Measurements from ENCODE around the gene NEDD4L.
A peak's percentile ranks its signal among the peaks of the same experiment; 100 is the strongest.

Gene NEDD4L

GRCh38 chr18:58300867-58301266, 256.8 kb downstream of the NEDD4L start:
- no peak for DNase-seq

GRCh38 chr18:58302811-58303210, 258.8 kb downstream of the NEDD4L start:
- DNase-seq, result no peak

GRCh38 chr18:58303363-58303762, 259.3 kb downstream of the NEDD4L start:
- DNase-seq, result peak; percentile 28

- no peak for DNase-seq
Observed at GRCh38 chr18:58305792-58306191, 261.8 kb downstream of the NEDD4L start.

GRCh38 chr18:58307441-58307840, 263.4 kb downstream of the NEDD4L start:
- DNase-seq, result no peak

GRCh38 chr18:58308463-58308862, 264.4 kb downstream of the NEDD4L start:
- DNase-seq, result no peak

GRCh38 chr18:58309099-58309498, 265.1 kb downstream of the NEDD4L start:
- no peak for DNase-seq

- DNase-seq, result no peak
Observed at GRCh38 chr18:58309610-58310239, 265.7 kb downstream of the NEDD4L start.

GRCh38 chr18:58310517-58310916, 266.5 kb downstream of the NEDD4L start:
- DNase-seq, result peak; percentile 63

- no peak for DNase-seq
Observed at GRCh38 chr18:58311390-58311789, 267.4 kb downstream of the NEDD4L start.

GRCh38 chr18:58313491-58314032, 269.5 kb downstream of the NEDD4L start:
- no peak for DNase-seq

- DNase-seq, result no peak
Observed at GRCh38 chr18:58314284-58314683, 270.3 kb downstream of the NEDD4L start.

GRCh38 chr18:58315041-58315440, 271.0 kb downstream of the NEDD4L start:
- DNase-seq, result no peak

- DNase-seq, result no peak
Observed at GRCh38 chr18:58315739-58316215, 271.8 kb downstream of the NEDD4L start.

- DNase-seq, result peak; percentile 40
Observed at GRCh38 chr18:58316396-58317342, 272.6 kb downstream of the NEDD4L start.

- no peak for DNase-seq
Observed at GRCh38 chr18:58319719-58320118, 275.7 kb downstream of the NEDD4L start.

- DNase-seq, result no peak
Observed at GRCh38 chr18:58320907-58321561, 277.0 kb downstream of the NEDD4L start.

- DNase-seq, result peak; percentile 69
Observed at GRCh38 chr18:58321986-58322385, 278.0 kb downstream of the NEDD4L start.

GRCh38 chr18:58322464-58322863, 278.4 kb downstream of the NEDD4L start:
- peak; percentile 14 for DNase-seq

GRCh38 chr18:58323866-58324762, 280.1 kb downstream of the NEDD4L start:
- no peak for DNase-seq

- DNase-seq, result no peak
Observed at GRCh38 chr18:58324824-58325480, 280.9 kb downstream of the NEDD4L start.
